ENCODE measurements around the gene SCARF2. TPM values are rescaled to one million over a fixed set of nuclear protein-coding genes. Genes with fewer than 3 reads are reported as not detected.

Gene SCARF2
- polyA plus RNA-seq, 3 donors, result 0.12 to 0.51 TPM; not detected in 1

DNA sequence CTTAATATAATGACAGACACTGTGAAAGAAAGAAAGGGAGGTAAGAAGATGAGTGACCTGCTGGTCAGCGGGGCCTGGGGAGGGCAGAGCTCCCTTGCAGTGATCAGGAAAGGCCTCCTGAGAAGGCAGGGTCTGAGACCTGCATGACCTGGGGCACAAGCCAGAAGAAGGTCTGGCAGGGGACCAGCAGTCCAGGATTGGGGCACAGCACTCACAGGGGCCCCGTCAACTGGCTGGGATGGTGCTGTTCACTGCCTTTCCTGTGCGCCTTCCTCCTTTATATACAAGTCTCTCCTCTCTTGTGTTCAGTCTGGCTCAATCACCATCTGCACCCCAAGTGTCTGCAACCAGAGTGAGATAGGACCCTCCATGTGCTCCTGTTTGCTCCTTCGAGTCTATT, 22.2 kb upstream of the SCARF2 start:
- no peaks in the 10 kb centered on the region for H3K9me3 ChIP-seq (replicated peaks in 1 of 2; ENCODE audit: control insufficient read depth in 1 of 2, insufficient read depth in 1 of 2, low read length in 2 of 2)
- intact Hi-C loops (cut with micrococcal nuclease), result no loop called here
- H3K27ac Mint-ChIP-seq, result peak overlapping the region in 1 of 7 donors; percentile 9
- H2AFZ ChIP-seq (ENCODE audit: insufficient read depth, low read depth, low read length, poor library complexity, severe bottlenecking), result no peak overlapping the region
- peaks cover 0 to 9% (median 1%) of the 10 kb centered on the region in 3 donors for H3K27me3 Mint-ChIP-seq (ENCODE audit: low read depth in 3 of 3)
- WGBS (ENCODE audit: insufficient coverage), result 95% methylated on average over 4 of the region's 4 CpGs
- no peak overlapping the region for H3K27ac ChIP-seq (ENCODE audit: low read depth in 1 of 2, low read length in 2 of 2)
- H3K4me2 ChIP-seq (replicated peaks; ENCODE audit: extremely low read depth, low read length, poor library complexity, severe bottlenecking), result no peak overlapping the region
- peaks cover 46 to 63% of the 10 kb centered on the region in 2 donors for H3K36me3 Mint-ChIP-seq
- no peaks in the 10 kb centered on the region for H3K27me3 ChIP-seq (ENCODE audit: control insufficient read depth in 2 of 2, insufficient read depth in 2 of 2, low read length in 2 of 2)
- no peaks in the 10 kb centered on the region for H3K9me3 Mint-ChIP-seq
- H3K4me1 Mint-ChIP-seq, result peaks cover 40% of the 10 kb centered on the region
- H3K4me1 ChIP-seq (ENCODE audit: control insufficient read depth in 1 of 2, insufficient read depth in 2 of 2, low read length in 2 of 2), result peaks cover 32 to 43% of the 10 kb centered on the region in 2 donors
- no peak overlapping the region for H3K9ac ChIP-seq (ENCODE audit: insufficient read depth, low read length, poor library complexity, severe bottlenecking)
- no peak for DNase-seq
- H4K20me1 ChIP-seq (ENCODE audit: insufficient read depth, low read length), result no peaks in the 10 kb centered on the region
- no peaks in the 10 kb centered on the region for H3K79me2 ChIP-seq (ENCODE audit: insufficient read depth, low read length)
- peaks cover 26 to 38% of the 10 kb centered on the region in 2 donors for H3K36me3 ChIP-seq (replicated peaks in 1 of 2; ENCODE audit: control insufficient read depth in 1 of 2, insufficient read depth in 2 of 2, low read length in 2 of 2)
- H3K4me3 Mint-ChIP-seq, result no peak overlapping the region
- no peak for TF ChIP-seq CTCF (IDR thresholded peaks at IDR 0.05)
- H3K4me3 ChIP-seq (replicated peaks in 1 of 3; ENCODE audit: low read depth in 2 of 3, low read length in 3 of 3), result no peak overlapping the region

- Histone ChIP-seq H3K4me3 (replicated peaks in 1 of 3; ENCODE audit: low read depth in 2 of 3, low read length in 3 of 3) (no peak overlapping the region), H3K9me3 (replicated peaks in 1 of 2; ENCODE audit: control insufficient read depth in 1 of 2, insufficient read depth in 1 of 2, low read length in 2 of 2) (no peaks in the 10 kb centered on the region), H2AFZ (ENCODE audit: insufficient read depth, low read depth, low read length, poor library complexity, severe bottlenecking) (no peak overlapping the region), H3K27ac (ENCODE audit: low read depth in 1 of 2, low read length in 2 of 2) (no peak overlapping the region), H3K36me3 (replicated peaks in 1 of 2; ENCODE audit: control insufficient read depth in 1 of 2, insufficient read depth in 2 of 2, low read length in 2 of 2) (peaks cover 19 to 34% of the 10 kb centered on the region in 2 donors), H3K27me3 (ENCODE audit: control insufficient read depth in 2 of 2, insufficient read depth in 2 of 2, low read length in 2 of 2) (no peaks in the 10 kb centered on the region), H3K4me2 (replicated peaks; ENCODE audit: extremely low read depth, low read length, poor library complexity, severe bottlenecking) (no peak overlapping the region), H3K9ac (ENCODE audit: insufficient read depth, low read length, poor library complexity, severe bottlenecking) (no peak overlapping the region), H3K4me1 (ENCODE audit: control insufficient read depth in 1 of 2, insufficient read depth in 2 of 2, low read length in 2 of 2) (peaks cover 34 to 43% of the 10 kb centered on the region in 2 donors), H4K20me1 (ENCODE audit: insufficient read depth, low read length) (no peaks in the 10 kb centered on the region), H3K79me2 (ENCODE audit: insufficient read depth, low read length) (no peaks in the 10 kb centered on the region)
- intact Hi-C loops (cut with micrococcal nuclease), result no loop called here
- DNase-seq, result no peak
- no peak overlapping the region for H3K4me3 Mint-ChIP-seq
- 94% methylated on average over 3 of the region's 3 CpGs for WGBS (ENCODE audit: insufficient coverage)
- peaks cover 41 to 56% of the 10 kb centered on the region in 2 donors for H3K36me3 Mint-ChIP-seq
- H3K27ac Mint-ChIP-seq, result no peak overlapping the region
- no peak for TF ChIP-seq CTCF (IDR thresholded peaks at IDR 0.05)
- peaks cover 39% of the 10 kb centered on the region for H3K4me1 Mint-ChIP-seq
- H3K9me3 Mint-ChIP-seq, result no peaks in the 10 kb centered on the region
- peaks cover 0 to 9% (median 1%) of the 10 kb centered on the region in 3 donors for H3K27me3 Mint-ChIP-seq (ENCODE audit: low read depth in 3 of 3)
Observed at GRCh38 chr22:20459152-20459542, 21.5 kb upstream of the SCARF2 start.
